NCI-H146 treated with DMSO at 0.1 percent for 48 hours (cell line): ENCODE results near the gene CDC14A.
"Not testable (repeated sequence)": the region's sequence is repeated elsewhere in the genome, so short reads cannot be mapped to it uniquely, and the experiment has no call there.

Experiments used
- DNase-seq: peaks from one replicate; lab custom pipeline; 2025; ENCODE audit not compliant: unreplicated experiment; lab: John Stamatoyannopoulos, UW

CDC14A gene

GRCh38 chr1:100361511-100362089 is 9.3 kb downstream of the CDC14A start:
- DNase-seq = no peak

- DNase-seq = no peak
Measured at GRCh38 chr1:100362821-100363466, 10.6 kb downstream of the CDC14A start.

- no peak for DNase-seq
Measured at GRCh38 chr1:100363831-100364230, 11.5 kb downstream of the CDC14A start.

GRCh38 chr1:100364697-100365096 is 12.4 kb downstream of the CDC14A start:
- no peak for DNase-seq

- no peak for DNase-seq
Measured at GRCh38 chr1:100366209-100366525, 13.9 kb downstream of the CDC14A start.

- not testable (repeated sequence) for DNase-seq
Measured at GRCh38 chr1:100369339-100369738, 17.0 kb downstream of the CDC14A start.

GRCh38 chr1:100373953-100374352 is 21.6 kb downstream of the CDC14A start:
- not testable (repeated sequence) for DNase-seq

- DNase-seq = not testable (repeated sequence)
Measured at GRCh38 chr1:100376890-100377289, 24.6 kb downstream of the CDC14A start.

GRCh38 chr1:100377590-100378361 is 25.5 kb downstream of the CDC14A start:
- DNase-seq = no peak

- no peak for DNase-seq
Measured at GRCh38 chr1:100378956-100379355, 26.6 kb downstream of the CDC14A start.

GRCh38 chr1:100380635-100381034 is 28.3 kb downstream of the CDC14A start:
- no peak for DNase-seq

GRCh38 chr1:100382657-100383056 is 30.4 kb downstream of the CDC14A start:
- no peak for DNase-seq

GRCh38 chr1:100383743-100384405 is 31.6 kb downstream of the CDC14A start:
- DNase-seq = no peak

- no peak for DNase-seq
Measured at GRCh38 chr1:100387209-100387608, 34.9 kb downstream of the CDC14A start.

- no peak for DNase-seq
Measured at GRCh38 chr1:100387657-100388350, 35.5 kb downstream of the CDC14A start.

GRCh38 chr1:100390531-100390930 is 38.2 kb downstream of the CDC14A start:
- DNase-seq = no peak

GRCh38 chr1:100391675-100392074 is 39.4 kb downstream of the CDC14A start:
- no peak for DNase-seq

GRCh38 chr1:100392756-100393155 is 40.5 kb downstream of the CDC14A start:
- no peak for DNase-seq

GRCh38 chr1:100394285-100394684 is 42.0 kb downstream of the CDC14A start:
- no peak for DNase-seq

GRCh38 chr1:100395913-100396312 is 43.6 kb downstream of the CDC14A start:
- no peak for DNase-seq

GRCh38 chr1:100396651-100397050 is 44.3 kb downstream of the CDC14A start:
- no peak for DNase-seq
